GM18526 (cell line): ENCODE measurements around the gene PSEN1.

ENCODE experiments used
- POLR2A ChIP-seq: IDR thresholded peaks from 3 replicates; pipeline ENCODE4 v1.6.1; 2011; ENCODE audit not compliant: insufficient read length; ENCODE audit errors: extremely low read depth

PSEN1 gene

GRCh38 chr14:73143003-73143402 lies 6.7 kb downstream of the PSEN1 start:
- no peak for TF ChIP-seq POLR2A

GRCh38 chr14:73143617-73144016 lies 7.3 kb downstream of the PSEN1 start:
- TF ChIP-seq POLR2A = no peak

- no peak for TF ChIP-seq POLR2A
Measured at GRCh38 chr14:73145371-73145770, 9.1 kb downstream of the PSEN1 start.

- no peak for TF ChIP-seq POLR2A
Measured at GRCh38 chr14:73146111-73146510, 9.8 kb downstream of the PSEN1 start.

GRCh38 chr14:73149753-73150152 lies 13.4 kb downstream of the PSEN1 start:
- no peak for TF ChIP-seq POLR2A

- no peak for TF ChIP-seq POLR2A
Measured at GRCh38 chr14:73153272-73153671, 17.0 kb downstream of the PSEN1 start.

- no peak for TF ChIP-seq POLR2A
Measured at GRCh38 chr14:73162251-73162650, 25.9 kb downstream of the PSEN1 start.

GRCh38 chr14:73166399-73166798 lies 30.1 kb downstream of the PSEN1 start:
- no peak for TF ChIP-seq POLR2A

- TF ChIP-seq POLR2A = no peak
Measured at GRCh38 chr14:73167727-73168126, 31.4 kb downstream of the PSEN1 start.

GRCh38 chr14:73168274-73168673 lies 32.0 kb downstream of the PSEN1 start:
- TF ChIP-seq POLR2A = no peak

GRCh38 chr14:73168691-73169090 lies 32.4 kb downstream of the PSEN1 start:
- TF ChIP-seq POLR2A = no peak

GRCh38 chr14:73170686-73171085 lies 34.4 kb downstream of the PSEN1 start:
- TF ChIP-seq POLR2A = no peak

GRCh38 chr14:73172500-73172899 lies 36.2 kb downstream of the PSEN1 start:
- no peak for TF ChIP-seq POLR2A

GRCh38 chr14:73173092-73173735 lies 36.9 kb downstream of the PSEN1 start:
- TF ChIP-seq POLR2A = no peak

GRCh38 chr14:73176685-73177084 lies 40.4 kb downstream of the PSEN1 start:
- TF ChIP-seq POLR2A = no peak

- TF ChIP-seq POLR2A = no peak
Measured at GRCh38 chr14:73180385-73180805, 44.1 kb downstream of the PSEN1 start.

GRCh38 chr14:73188501-73188911 lies 52.2 kb downstream of the PSEN1 start:
- TF ChIP-seq POLR2A = no peak

- TF ChIP-seq POLR2A = no peak
Measured at GRCh38 chr14:73189651-73190050, 53.3 kb downstream of the PSEN1 start.

- no peak for TF ChIP-seq POLR2A
Measured at GRCh38 chr14:73191441-73191840, 55.1 kb downstream of the PSEN1 start.
